ENCODE results near the gene DLGAP4. TPM values are rescaled to one million over a fixed set of nuclear protein-coding genes. Genes with fewer than 3 reads are reported as not detected.

Gene DLGAP4
- 53.1 to 72.9 TPM (median 64.9 TPM) in 5 replicates for total RNA-seq (2022; extraction: Qiagen RNA extraction; ENCODE audit: low read depth)

GRCh38 chr20:36305602-36306551 lies at the start of gene DLGAP4:
Gene DLGAP4, plus strand, starts transcription at chr20:36306339. Its CDS starts 125,379 bp downstream, at chr20:36431718.

GRCh38 chr20:36541227-36541767 lies 235.2 kb downstream of the DLGAP4 start, which contains the start of gene MYL9:
Gene MYL9, plus strand, starts transcription at chr20:36541519. Its CDS starts 3,366 bp downstream, at chr20:36544885.

GRCh38 chr20:36573103-36573797 lies 267.1 kb downstream of the DLGAP4 start, which contains the start of gene TGIF2:
Gene TGIF2, plus strand, starts transcription at chr20:36573597. Its CDS starts 5,178 bp downstream, at chr20:36578775.

Other genes with a start within 250 kb of the DLGAP4 start
- gene EPB41L1, start 151.6 kb upstream of the DLGAP4 start, total RNA-seq (2022; extraction: Qiagen RNA extraction; ENCODE audit: low read depth) = 48.2 to 73.6 TPM (median 66.3 TPM) in 5 replicates
- gene AAR2, start 69.9 kb upstream of the DLGAP4 start, total RNA-seq (2022; extraction: Qiagen RNA extraction; ENCODE audit: low read depth) = 40.6 to 43.8 TPM (median 42.3 TPM) in 5 replicates
- 14.8 to 28.9 TPM (median 19.9 TPM) in 5 replicates for gene MYL9, start 235.2 kb downstream of the DLGAP4 start, total RNA-seq (2022; extraction: Qiagen RNA extraction; ENCODE audit: low read depth)

Data from A549 treated with RU486 at 1 μM for 4 hours (cell line).